GM21529 (cell line): Measurements from ENCODE around the gene ANTKMT.
"Not testable (repeated sequence)": the region's sequence is repeated elsewhere in the genome, so short reads cannot be mapped to it uniquely, and the experiment has no call there.

Experiments used
- ATAC-seq: cut with Tn5 transposase; IDR thresholded peaks from one replicate; pipeline ENCODE4 v1.9.1; 2021; ENCODE audit not compliant: unreplicated experiment

ANTKMT gene

GRCh38 chr16:712740-713250 is 8.2 kb upstream of the ANTKMT start:
- not testable (repeated sequence) for ATAC-seq

DNA sequence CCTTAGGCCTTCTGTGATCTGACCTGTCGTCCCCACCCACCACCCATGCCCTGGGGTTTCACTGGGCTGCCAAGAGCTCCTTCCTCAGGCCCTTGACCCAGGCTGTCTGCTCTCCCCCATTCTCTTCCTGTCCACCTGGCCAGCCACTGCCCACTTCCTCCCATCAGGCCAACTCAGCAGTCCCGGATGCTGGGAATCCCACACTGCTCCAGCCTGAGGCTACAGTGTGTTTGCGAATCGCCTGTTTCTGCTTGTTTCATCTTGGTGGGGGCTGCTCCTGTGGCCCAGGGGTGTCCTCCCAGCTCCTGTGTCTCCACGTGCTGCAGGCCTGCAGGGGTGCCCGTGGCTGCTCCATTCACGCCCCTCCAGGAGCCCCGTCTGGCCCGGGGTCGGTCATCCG is 6.9 kb upstream of the ANTKMT start:
- no peak for ATAC-seq

GRCh38 chr16:714558-715476 is 6.1 kb upstream of the ANTKMT start, which contains the start of gene METRN:
TSS of gene METRN (plus strand) at chr16:715118. CDS start at chr16:715290, 172 bp downstream.
- peak; percentile 74 for ATAC-seq

DNA sequence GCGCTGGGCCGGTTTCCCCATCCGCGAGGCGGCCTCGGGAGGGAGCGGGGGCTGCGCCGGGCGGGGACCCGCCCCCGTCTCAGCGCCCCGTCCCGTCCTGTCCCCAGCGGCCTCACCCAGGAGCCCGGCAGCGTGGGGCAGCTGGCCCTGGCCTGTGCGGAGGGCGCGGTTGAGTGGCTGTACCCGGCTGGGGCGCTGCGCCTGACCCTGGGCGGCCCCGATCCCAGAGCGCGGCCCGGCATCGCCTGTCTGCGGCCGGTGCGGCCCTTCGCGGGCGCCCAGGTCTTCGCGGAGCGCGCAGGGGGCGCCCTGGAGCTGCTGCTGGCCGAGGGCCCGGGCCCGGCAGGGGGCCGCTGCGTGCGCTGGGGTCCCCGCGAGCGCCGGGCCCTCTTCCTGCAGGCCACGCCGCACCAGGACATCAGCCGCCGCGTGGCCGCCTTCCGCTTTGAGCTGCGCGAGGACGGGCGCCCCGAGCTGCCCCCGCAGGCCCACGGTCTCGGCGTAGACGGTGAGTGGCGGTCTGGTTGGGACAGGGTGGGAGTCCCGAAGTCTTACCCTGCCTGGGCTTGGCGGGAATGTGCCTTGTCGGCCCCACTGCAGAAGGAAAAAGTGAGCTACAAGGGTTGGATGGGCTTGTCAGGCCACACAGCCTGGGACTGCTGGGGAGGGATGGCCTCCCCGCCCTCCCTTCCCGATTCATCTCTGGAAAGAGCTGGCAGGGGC is 5.3 kb upstream of the ANTKMT start:
- no peak for ATAC-seq

DNA sequence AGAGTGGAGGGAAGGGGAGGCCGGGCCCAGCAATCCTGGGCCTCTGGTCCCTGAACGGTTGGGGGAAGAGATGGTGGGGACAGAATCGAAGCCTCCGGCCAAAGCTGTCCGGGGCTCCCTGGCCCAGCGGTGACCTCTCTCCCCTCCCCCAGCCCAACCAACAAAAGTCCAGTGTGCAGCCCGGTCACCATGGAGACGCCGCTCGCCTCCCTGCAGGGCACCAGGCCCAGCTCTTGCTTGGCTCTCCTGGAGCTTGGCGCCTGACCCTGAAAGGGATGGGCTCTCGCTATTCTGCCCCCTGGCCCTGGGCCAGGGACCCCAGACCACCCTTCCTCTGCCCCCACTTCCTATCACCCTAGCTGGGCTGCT is 4.8 kb upstream of the ANTKMT start:
- no peak for ATAC-seq

GRCh38 chr16:716768-717325 is 4.1 kb upstream of the ANTKMT start:
- no peak for ATAC-seq

- no peak for ATAC-seq
Measured at GRCh38 chr16:717450-718245, 3.3 kb upstream of the ANTKMT start.

- ATAC-seq = no peak
Measured at GRCh38 chr16:718389-718788, 2.6 kb upstream of the ANTKMT start.

DNA sequence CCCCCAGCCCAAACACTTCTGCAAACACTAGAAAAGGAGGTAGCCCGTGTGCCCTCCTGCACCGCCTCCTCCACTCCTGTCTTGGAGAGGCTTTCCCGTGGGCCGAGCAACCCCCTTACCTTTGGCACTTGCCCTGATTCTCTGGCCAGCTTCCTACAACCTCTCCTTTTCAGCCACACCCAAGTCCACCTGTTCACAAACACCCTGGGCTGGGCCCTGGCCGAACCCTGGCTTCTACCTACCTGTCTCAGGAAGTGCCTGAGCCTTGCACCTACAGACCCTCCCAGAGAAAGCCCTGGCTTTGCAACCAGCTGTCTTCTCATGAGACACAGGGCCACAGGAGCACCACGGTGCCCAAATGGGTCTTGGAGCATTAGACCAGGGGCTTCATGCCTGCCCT is 2.0 kb upstream of the ANTKMT start:
- ATAC-seq = no peak

GRCh38 chr16:719815-720446 is 1.0 kb upstream of the ANTKMT start:
- no peak for ATAC-seq

DNA sequence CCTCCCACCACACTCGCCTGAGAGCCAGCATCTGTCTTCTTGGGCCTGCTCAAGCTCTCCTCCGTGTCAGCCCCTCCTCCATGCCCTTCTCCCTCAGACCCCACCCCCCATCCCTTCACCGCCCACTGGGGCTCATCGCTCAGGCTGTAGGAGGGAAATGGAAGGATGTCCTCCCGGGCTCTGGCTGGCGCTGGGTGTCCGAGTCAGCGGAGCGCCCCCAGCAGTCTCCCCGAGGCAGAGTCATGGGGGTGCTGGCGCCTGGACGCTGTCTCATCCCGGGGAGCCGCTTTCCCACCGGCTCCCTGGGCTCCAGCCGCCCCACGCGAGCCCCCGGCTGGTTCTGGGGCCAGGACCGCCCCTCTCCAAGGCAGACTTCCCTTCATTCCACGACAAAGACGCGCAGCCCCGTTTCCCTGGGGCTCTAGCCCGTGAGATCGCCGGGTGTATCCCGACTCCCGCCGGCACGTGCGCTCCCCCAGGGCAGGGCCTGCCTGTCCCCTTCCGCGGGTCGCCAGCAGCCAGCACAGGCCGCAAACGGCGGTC is 428 bp upstream of the ANTKMT start:
- ATAC-seq = peak; percentile 16

GRCh38 chr16:721765-722540 is 1.0 kb downstream of the ANTKMT start:
- ATAC-seq = no peak

DNA sequence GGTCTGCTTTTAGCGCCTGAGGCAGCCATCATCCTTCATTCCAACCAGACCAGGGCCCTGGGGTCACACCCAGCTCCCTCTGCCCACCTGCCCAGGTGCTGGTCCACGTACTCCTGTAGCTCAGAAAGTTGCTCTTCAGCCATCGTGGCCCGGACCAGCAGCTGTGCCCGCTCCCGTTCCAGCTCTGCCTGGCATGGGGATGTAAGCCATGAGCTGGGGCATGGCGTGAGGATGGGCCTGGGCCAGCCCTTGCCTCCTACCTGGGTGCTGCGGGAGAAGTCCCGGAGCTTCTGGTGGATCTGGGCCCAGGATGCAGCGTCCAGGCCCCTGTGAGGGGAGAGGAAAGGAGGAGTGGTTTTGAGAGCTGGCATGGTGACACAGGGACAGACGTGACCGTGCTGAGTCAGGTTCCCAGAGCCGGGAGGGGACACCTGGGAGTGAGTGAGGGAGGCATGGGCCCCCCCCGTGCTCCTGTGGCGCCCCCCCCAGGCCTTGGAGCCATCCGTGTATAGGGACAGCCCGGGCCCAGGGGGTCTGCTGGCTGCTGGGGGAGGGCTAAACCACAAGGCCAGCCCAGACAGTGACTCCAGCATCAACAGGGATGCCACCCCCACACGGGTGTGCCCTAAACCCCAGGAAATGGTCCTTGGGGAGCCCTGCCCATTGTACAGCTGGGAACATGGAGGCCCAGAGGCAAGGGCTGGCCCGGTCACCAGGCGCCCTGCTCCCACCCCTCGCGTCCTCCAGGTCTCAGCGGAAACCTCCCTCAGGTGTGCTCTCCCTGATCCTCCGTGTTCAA is 2.1 kb downstream of the ANTKMT start:
- ATAC-seq = no peak

DNA sequence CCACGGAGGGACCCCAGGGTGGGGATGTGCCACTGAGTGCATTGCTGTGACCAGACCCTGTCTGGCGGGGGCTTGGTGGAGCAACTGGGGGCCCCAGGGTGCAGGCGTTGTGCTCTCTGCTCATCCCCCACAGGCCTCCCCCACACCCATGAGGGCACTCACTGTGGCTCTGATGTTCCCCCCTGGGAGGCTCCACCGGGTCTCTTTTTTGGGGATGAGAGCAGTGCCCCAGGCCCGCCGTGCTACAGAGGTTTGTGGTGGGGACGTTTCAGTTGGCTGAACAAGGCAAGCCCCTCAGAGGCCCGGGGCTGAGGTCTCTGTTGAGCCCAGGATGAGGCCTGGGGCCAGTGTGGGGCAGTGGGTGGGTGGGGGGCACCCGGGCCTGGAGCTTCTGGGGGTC is 2.7 kb downstream of the ANTKMT start:
- ATAC-seq = no peak

GRCh38 chr16:724188-725040 is 3.5 kb downstream of the ANTKMT start:
- ATAC-seq = no peak

DNA sequence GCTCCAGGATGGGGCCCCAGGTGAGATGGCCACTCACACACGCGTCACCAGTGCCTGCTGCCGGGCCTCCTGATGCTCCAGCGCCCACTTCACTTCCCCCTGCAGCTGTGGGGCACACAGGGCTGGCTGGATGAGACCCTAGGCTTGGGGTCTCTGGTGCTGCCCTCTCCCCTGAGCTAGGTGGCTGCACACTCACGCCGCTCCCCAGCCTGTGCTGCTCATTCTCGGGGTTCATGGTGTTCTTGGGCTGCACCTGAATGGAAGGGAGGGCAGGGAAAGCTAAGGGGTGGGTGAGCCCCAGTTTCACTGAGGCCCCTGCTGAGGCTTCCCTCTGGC is 4.1 kb downstream of the ANTKMT start:
- ATAC-seq = no peak

DNA sequence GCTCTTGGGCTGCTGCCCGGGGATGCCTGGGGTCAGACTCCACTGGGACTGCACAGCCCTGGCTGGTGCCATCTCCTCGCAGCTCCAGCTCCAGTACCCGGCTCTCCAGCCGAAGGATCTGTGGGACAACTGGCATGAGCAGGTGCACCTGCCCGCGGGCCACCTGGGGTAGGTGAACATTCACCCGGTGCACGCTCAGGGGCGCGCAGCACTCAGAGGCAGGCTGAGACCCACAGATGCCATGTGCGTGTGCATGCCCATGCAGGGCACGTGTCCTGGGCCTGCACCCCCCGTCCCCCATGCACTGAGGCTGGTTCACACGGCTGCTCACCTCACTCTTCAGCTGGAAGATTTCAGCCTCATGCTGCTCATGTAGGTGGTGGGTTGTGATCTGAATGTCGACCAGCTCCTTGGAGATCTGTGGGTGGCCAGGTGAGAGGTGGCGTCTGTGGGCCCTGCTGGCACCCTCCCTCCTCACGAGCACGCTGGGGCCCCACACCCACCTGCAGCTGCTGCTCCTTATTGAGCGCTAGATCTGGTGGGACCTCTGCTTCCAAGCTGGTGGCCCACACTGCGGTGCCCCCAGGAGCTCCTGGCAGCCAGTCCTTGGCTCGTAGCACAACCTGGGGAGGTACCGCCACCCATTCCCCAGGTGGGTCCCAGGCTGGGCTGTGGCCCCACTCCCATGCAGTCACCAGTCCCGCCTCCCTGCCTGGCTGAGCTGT is 4.7 kb downstream of the ANTKMT start:
- ATAC-seq = no peak
